Amniotic stem cell (primary cell): Measurements from ENCODE around the gene ARHGAP23.
"Not testable (repeated sequence)": the region's sequence is repeated elsewhere in the genome, so short reads cannot be mapped to it uniquely, and the experiment has no call there.

ENCODE experiments used
- DNase-seq: peaks from one replicate; lab custom pipeline; 2025; lab: John Stamatoyannopoulos, UW

ARHGAP23 gene

GRCh38 chr17:38461683-38462082 is 33.4 kb downstream of the ARHGAP23 start:
- DNase-seq, result no peak

- DNase-seq, result no peak
Measured at GRCh38 chr17:38463451-38463858, 35.2 kb downstream of the ARHGAP23 start.

DNA sequence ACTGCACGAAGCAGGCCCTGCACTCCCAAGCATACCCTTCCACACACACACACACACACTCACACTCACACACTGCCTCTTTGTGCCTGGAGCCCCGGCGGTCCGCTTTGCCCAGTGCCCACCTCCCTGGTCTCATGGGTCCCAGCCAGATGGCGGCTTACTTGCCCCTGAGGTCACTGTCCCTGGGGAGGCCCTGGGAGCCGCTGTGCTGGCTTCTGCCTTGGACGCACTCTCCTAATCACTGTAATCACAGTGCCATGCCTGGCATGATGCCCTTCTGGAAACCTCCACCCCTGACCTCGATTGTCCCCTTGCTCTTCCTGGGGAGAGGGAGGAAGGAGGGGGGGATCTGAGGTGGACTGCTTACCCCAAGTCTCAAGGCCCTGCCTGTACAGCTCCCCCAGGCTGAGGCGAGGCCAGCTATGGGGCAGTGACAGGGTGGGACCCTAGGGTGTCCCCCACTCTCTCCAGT is 36.0 kb downstream of the ARHGAP23 start:
- DNase-seq, result no peak

- peak; percentile 90 for DNase-seq
Measured at GRCh38 chr17:38464723-38465390, 36.6 kb downstream of the ARHGAP23 start.

DNA sequence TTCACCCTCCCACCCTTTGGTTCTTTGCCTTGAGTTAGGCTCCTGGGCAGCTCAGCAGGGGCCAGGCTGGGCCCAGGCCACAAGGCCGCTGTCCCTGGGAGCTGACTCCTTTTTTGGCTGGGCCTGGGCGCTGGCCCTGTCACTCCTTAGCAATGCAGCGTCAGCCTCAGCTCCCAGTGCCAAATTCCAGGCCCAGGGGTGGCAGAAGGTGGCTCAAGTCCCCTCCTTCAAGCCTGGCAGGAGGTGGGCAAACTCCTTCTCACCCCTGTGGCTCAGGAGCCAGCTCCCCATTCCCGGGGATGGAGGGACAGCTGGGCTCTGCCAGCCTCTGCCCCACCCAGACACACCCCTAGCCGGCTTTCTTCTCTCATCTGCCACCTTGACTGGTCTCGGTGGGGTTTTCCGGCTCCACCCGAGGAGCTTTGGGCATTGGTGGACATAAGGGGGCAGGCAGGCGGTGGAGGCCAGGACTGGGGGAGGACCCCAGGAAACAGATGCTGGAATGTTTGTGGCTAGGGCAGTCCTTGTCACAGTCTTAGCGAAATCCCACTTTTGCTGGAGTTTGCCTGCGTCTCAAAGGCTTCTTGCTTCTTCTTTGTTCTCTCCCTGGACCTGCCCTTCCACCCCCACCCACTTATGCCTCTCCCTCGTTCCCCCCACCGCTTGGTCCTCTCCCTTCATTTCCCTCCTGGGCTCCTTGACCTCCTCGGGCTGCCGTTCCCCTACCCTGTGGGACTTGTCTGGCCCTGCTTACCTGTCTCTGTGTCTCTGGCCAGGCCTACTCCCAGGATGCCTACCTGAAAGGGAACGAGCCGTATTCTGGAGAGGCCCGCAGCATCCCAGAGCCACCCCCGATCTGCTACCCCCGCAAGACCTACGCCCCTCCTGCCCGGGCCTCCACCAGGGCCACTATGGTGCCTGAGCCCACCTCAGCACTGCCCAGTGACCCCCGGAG is 37.4 kb downstream of the ARHGAP23 start:
- peak; percentile 68 for DNase-seq

DNA sequence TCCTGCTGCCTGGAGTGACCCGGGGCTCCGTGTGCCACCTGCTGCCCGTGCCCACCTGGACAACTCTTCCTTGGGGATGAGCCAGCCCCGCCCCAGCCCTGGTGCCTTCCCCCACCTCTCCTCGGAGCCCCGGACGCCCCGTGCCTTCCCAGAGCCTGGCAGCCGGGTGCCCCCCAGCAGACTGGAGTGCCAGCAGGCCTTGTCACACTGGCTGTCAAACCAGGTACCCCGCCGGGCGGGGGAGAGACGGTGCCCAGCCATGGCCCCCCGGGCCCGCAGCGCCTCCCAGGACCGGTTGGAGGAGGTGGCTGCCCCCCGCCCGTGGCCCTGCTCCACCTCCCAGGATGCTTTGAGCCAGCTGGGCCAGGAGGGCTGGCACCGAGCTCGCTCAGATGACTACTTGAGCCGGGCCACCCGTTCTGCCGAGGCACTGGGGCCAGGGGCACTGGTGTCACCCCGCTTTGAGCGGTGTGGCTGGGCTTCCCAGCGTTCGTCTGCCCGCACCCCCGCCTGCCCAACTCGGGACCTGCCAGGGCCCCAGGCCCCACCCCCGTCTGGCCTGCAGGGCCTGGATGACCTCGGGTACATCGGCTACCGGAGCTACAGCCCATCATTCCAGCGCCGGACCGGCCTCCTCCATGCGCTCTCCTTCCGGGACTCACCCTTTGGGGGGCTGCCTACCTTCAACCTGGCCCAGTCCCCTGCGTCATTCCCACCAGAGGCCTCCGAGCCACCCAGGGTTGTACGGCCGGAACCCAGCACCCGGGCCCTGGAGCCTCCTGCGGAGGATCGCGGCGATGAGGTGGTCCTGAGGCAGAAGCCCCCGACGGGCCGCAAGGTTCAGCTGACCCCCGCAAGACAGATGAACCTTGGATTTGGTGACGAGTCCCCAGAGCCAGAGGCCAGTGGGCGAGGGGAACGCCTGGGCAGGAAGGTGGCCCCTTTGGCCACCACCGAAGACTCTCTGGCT is 38.4 kb downstream of the ARHGAP23 start:
- no peak for DNase-seq

DNA sequence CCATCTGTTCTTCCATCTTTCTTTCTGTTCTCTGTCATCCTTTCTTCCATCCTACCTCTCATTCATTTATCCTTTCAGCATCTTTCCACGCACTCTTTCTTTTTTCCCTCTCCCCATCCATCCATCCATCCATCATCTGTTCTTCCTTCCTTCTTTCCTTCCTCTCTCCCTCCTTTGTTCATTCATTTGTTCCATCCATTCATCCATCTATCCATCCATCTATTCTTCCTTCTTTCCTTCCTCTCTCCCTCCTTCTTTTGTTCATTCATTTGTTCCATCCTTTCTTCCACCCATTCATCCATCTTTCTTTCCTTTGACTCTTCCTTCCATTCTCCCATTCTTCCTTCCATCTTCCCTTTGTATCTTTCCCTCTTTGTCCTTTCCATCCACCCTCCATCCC is 39.2 kb downstream of the ARHGAP23 start:
- DNase-seq, result no peak

DNA sequence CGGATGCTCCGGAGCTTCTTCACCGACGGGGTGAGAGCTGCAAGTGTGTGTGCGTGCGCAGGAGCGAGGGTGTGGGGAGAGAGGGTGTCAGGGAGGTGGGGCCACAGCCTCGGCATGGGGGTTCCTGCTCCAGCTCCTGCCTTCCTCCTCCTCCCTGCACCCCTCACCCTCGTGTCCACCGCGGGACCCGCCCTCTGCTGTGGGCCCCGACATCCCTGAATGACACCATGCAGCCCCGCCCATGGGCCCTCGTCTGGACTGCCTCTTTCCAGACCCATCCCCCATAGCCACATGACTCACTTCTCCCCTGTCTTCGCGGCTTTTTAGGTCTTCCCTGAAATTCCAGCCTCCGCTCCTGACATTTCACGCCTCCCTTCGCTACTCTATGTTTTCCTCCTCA is 41.6 kb downstream of the ARHGAP23 start:
- no peak for DNase-seq

DNA sequence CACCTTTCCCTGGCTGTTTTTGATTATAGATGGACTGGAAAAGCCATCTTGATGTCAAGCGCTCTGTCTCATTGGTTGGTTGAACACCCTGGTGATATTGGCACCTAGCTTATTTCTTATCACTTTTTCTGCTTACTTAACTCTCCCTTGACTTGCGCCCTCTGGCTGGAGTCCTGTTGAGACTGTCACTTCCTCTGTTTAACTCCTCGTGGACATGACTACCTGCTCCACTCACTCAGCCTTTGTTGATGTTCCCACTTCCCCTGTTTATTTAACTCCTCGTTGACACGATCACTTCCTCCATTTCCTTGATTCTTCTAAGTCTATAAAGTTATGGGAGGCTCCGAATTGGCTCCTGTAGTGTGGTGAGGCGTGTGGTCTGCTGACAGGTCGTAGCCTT is 43.0 kb downstream of the ARHGAP23 start:
- not testable (repeated sequence) for DNase-seq

DNA sequence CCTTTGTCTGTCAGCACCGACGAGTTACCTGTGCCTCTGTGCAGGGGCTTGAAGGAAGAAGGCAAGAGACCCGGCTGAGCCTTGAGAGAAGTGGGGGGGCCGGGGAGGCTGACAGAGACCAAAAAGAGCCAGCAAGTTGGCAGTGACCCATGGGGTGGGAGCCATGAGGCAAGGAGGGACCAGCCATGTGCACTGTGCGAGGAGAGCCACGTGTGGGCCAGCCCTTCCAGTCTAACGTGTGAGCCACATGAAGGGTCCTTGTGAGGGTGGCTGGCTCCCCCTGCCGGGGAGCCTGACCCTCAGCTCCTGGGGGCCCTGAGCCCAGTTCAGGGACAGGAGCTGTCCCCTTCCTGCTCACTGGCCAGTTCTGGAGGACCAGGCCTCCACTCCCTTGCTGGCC is 46.4 kb downstream of the ARHGAP23 start:
- not testable (repeated sequence) for DNase-seq

GRCh38 chr17:38476549-38476948 is 48.3 kb downstream of the ARHGAP23 start:
- DNase-seq, result no peak

- DNase-seq, result not testable (repeated sequence)
Measured at GRCh38 chr17:38477417-38477816, 49.2 kb downstream of the ARHGAP23 start.

GRCh38 chr17:38477951-38478350 is 49.7 kb downstream of the ARHGAP23 start:
- not testable (repeated sequence) for DNase-seq

GRCh38 chr17:38478667-38479066 is 50.4 kb downstream of the ARHGAP23 start:
- not testable (repeated sequence) for DNase-seq

GRCh38 chr17:38482039-38482699 is 53.9 kb downstream of the ARHGAP23 start:
- not testable (repeated sequence) for DNase-seq

DNA sequence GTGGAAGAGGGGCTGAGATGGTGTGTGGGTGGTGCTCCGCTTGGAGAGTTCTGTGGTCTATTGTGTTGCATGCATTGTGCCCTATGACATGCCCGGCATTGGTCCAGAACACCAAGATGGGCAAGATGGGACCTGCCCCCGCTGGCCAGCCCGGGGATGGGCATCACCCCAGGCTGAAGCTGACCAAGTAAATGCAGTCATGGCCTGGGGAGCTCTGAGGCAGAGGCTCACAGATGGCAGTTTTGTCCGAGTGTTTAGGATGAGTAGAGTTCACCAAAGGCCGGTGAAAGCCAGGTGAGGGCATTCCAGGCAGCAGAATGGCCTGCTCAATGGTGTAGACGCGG is 54.4 kb downstream of the ARHGAP23 start:
- DNase-seq, result not testable (repeated sequence)

DNA sequence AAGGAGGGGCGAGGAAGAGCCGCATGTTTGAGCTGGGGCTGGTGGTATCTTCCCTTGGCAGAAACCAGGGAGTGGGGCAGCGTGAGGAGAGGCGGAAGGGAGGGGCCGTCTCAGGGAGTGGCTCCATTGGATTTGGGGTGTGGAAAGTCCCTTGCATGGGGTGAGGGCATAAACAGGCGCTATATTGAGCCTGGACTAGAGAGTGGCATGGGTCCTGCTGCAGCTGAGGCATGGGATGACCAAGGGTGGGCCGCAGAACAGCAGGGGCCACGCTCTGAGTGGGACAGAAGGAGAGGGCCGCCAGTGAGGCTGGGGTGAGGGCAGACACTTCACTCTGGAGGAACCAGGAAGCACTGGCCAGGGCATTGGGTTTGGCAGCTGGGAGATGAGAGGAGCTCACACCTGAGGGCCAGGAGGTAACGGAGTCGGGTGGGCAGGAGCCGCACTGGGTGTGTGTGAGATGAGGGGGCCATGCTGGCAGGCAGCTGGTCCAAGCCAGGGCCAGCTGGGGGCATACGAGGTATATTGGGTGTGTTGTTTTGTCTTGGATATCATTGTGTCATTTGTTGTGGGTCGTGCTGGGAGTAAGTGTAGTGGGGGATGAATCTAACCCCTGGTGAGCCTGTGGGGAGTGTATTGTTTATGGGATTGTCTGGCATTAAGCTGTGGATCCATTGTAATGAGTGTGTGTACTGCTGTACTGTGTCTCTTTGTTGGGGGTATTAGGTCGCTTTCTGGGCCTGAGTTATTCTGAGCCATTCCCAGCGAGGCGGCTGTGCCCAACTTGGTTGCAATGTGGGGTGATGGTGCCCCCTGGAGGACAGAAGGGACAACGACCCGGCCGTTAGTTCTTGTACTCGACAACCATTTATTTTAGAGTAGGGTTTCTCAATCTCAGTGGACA is 56.2 kb downstream of the ARHGAP23 start:
- DNase-seq, result peak; percentile 16

DNA sequence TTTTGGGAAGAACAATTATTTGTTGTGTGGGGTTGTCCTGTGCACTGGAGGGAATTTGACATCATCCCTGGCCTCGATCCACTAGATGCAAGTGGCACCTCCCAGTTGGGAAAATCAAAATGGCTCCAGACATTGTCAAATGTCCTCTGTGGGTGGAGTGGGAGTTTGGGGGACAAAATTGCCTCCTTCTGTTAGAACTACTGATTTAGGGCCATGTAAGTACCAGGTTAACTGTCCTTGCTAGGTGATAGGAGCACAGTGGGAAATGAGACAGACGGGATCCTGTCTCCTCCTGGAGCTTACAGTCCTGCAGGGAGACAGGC is 56.8 kb downstream of the ARHGAP23 start:
- no peak for DNase-seq

DNA sequence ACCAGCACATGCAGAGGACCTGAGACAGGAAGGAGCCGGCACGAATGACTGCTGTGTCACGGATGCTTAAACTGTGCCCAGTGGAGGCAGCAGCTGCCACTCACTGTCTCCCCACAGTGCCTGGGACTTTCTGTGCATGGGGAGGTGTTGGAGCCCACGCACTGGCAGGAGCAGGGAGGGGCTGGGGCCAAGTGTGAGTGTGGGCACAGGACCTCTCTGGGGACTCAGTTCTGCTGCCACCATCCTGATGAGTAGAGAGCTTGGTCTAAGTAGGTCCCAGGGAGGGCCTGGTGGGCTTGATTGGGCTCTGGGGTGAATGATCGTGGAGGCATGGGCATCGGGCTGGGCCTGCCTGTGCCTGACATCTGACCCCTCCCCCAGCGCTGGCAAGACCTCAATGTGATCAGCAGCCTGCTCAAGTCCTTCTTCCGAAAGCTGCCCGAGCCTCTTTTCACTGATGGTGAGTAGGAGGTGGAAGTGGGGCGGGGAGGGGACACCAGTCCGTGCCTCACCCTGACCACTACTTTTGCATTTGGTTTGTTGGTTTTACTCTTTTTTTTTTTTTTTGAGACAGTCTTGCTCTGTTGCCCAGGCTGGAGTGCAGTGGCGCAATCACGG is 57.5 kb downstream of the ARHGAP23 start:
- not testable (repeated sequence) for DNase-seq

- DNase-seq, result not testable (repeated sequence)
Measured at GRCh38 chr17:38489774-38490173, 61.5 kb downstream of the ARHGAP23 start.
